DOHH2 (cell line): ENCODE results near the gene PRSS53.

Experiments
- H3F3A ChIP-seq: fragments of 200-600 bp; sonication (generic), shearing (Covaris generic); 2 replicates; pipeline ENCODE4 v1.6.0; 2016; ENCODE audit warnings: antibody characterized with exemption, mild to moderate bottlenecking; ENCODE audit not compliant: control insufficient read depth, insufficient read depth
- H3K27ac ChIP-seq: fragments of 200-600 bp; sonication (generic); 2 replicates; pipeline ENCODE4 v1.5.1; 2014; ENCODE audit warnings: low read depth, mild to moderate bottlenecking, low read length, moderate library complexity
- H3K27me3 ChIP-seq: fragments of 200-600 bp; sonication (generic); 2 replicates; pipeline ENCODE4 v1.6.1; 2014; ENCODE audit warnings: mild to moderate bottlenecking, low read length, mixed read lengths; ENCODE audit not compliant: control insufficient read depth
- H3K36me3 ChIP-seq: fragments of 200-600 bp; sonication (generic); 2 replicates; pipeline ENCODE4 v1.6.1; 2014; ENCODE audit warnings: mild to moderate bottlenecking, low read length, moderate library complexity, mixed read lengths; ENCODE audit not compliant: control insufficient read depth
- H3K4me1 ChIP-seq: fragments of 200-600 bp; sonication (generic); 2 replicates; pipeline ENCODE4 v1.6.1; 2014; ENCODE audit warnings: mild to moderate bottlenecking, low read length, mixed read lengths; ENCODE audit not compliant: control insufficient read depth
- H3K4me2 ChIP-seq: fragments of 200-600 bp; sonication (generic); 2 replicates; pipeline ENCODE4 v1.6.0; 2014; ENCODE audit warnings: mild to moderate bottlenecking, low read length, moderate library complexity
- H3K4me3 ChIP-seq: fragments of 200-600 bp; sonication (generic); 2 replicates; pipeline ENCODE4 v1.5.1; 2014; ENCODE audit warnings: mild to moderate bottlenecking, low read length, mixed read lengths
- H3K79me2 ChIP-seq: fragments of 200-600 bp; sonication (generic); 2 replicates; pipeline ENCODE4 v1.6.1; 2014; ENCODE audit warnings: mild to moderate bottlenecking, low read length, mixed read lengths; ENCODE audit not compliant: control insufficient read depth
- H3K9me2 ChIP-seq: fragments of 200-600 bp; sonication (generic); replicated peaks from 2 replicates; pipeline ENCODE4 v1.6.1; 2014; ENCODE audit warnings: mild to moderate bottlenecking, low read length, mixed read lengths; ENCODE audit not compliant: control insufficient read depth
- H3K9me3 ChIP-seq: fragments of 200-600 bp; sonication (generic); 2 replicates; pipeline ENCODE4 v1.6.1; 2014; ENCODE audit warnings: antibody characterized with exemption, low read length, mixed read lengths; ENCODE audit not compliant: control insufficient read depth, insufficient read depth
- H4K20me1 ChIP-seq: fragments of 200-600 bp; sonication (generic); 2 replicates; pipeline ENCODE4 v1.6.0; 2014; ENCODE audit warnings: low read depth, mild to moderate bottlenecking, antibody characterized with exemption, low read length, moderate library complexity; ENCODE audit not compliant: control insufficient read depth, insufficient read depth
- CTCF ChIP-seq: fragments of 200-600 bp; sonication (generic); IDR thresholded peaks from one replicate; pipeline ENCODE4 v1.5.1; 2014; ENCODE audit warnings: antibody characterized with exemption, mild to moderate bottlenecking, low read depth, low read length; ENCODE audit not compliant: poor library complexity, severe bottlenecking
- EZH2phosphoT487 ChIP-seq: fragments of 200-600 bp; sonication (generic); IDR thresholded peaks from 2 replicates; pipeline ENCODE4 v1.6.1; 2017; ENCODE audit warnings: borderline replicate concordance, mild to moderate bottlenecking, antibody characterized with exemption, low read length, moderate library complexity, mixed read lengths

Gene PRSS53

GRCh38 chr16:31133046-31133501 is 44.3 kb upstream of the PRSS53 start:
- H4K20me1 ChIP-seq = no peaks in the 10 kb centered on the region
- H3K4me1 ChIP-seq = no peaks in the 10 kb centered on the region
- no peak overlapping the region for H3K4me3 ChIP-seq
- TF ChIP-seq CTCF (no peak), EZH2phosphoT487 (no peak)
- H3K27ac ChIP-seq = no peak overlapping the region
- H3K36me3 ChIP-seq = peaks cover 12% of the 10 kb centered on the region
- no peaks in the 10 kb centered on the region for H3F3A ChIP-seq
- H3K9me3 ChIP-seq = no peaks in the 10 kb centered on the region
- no peak overlapping the region for H3K4me2 ChIP-seq
- no peaks in the 10 kb centered on the region for H3K9me2 ChIP-seq
- H3K79me2 ChIP-seq = no peaks in the 10 kb centered on the region
- no peaks in the 10 kb centered on the region for H3K27me3 ChIP-seq

GRCh38 chr16:31132303-31132979 is 43.7 kb upstream of the PRSS53 start:
- Histone ChIP-seq H3K79me2 (no peaks in the 10 kb centered on the region), H4K20me1 (no peaks in the 10 kb centered on the region)

GRCh38 chr16:31131841-31132271 is 43.1 kb upstream of the PRSS53 start:
- H3K4me3 ChIP-seq = no peak overlapping the region
- no peaks in the 10 kb centered on the region for H4K20me1 ChIP-seq
- H3K9me2 ChIP-seq = no peaks in the 10 kb centered on the region
- H3K27ac ChIP-seq = no peak overlapping the region
- TF ChIP-seq CTCF = no peak
- no peak for TF ChIP-seq EZH2phosphoT487
- H3K9me3 ChIP-seq = no peaks in the 10 kb centered on the region
- no peaks in the 10 kb centered on the region for H3K4me1 ChIP-seq
- H3K79me2 ChIP-seq = no peaks in the 10 kb centered on the region
- no peaks in the 10 kb centered on the region for H3K27me3 ChIP-seq
- no peaks in the 10 kb centered on the region for H3F3A ChIP-seq
- H3K4me2 ChIP-seq = no peak overlapping the region
- peaks cover 18% of the 10 kb centered on the region for H3K36me3 ChIP-seq

More at GRCh38 chr16:31132303-31132979, 43.7 kb upstream of the PRSS53 start:
- H3K4me3 ChIP-seq = no peak overlapping the region
- H3K27ac ChIP-seq = no peak overlapping the region
- TF ChIP-seq EZH2phosphoT487 (no peak), CTCF (no peak)
- H3K9me3 ChIP-seq = no peaks in the 10 kb centered on the region
- H3K4me2 ChIP-seq = no peak overlapping the region
- no peaks in the 10 kb centered on the region for H3F3A ChIP-seq
- no peaks in the 10 kb centered on the region for H3K9me2 ChIP-seq
- peaks cover 12% of the 10 kb centered on the region for H3K36me3 ChIP-seq
- no peaks in the 10 kb centered on the region for H3K27me3 ChIP-seq
- no peaks in the 10 kb centered on the region for H3K4me1 ChIP-seq
